ENCODE results near the gene TMEM37. TPM values are rescaled to one million over a fixed set of nuclear protein-coding genes. Genes with fewer than 3 reads are reported as not detected.

TMEM37 gene
- total RNA-seq, 1 experiment from 2014 or later, result not detected

GRCh38 chr2:119453972-119454593, 22.4 kb downstream of the TMEM37 start:
- DNase-seq (ENCODE audit: low read depth), result no peak

- no peak for DNase-seq (ENCODE audit: low read depth)
These were observed 23.5 kb downstream of the TMEM37 start for GRCh38 chr2:119455066-119455718.

- no peak for DNase-seq (ENCODE audit: low read depth)
These were observed 28.4 kb downstream of the TMEM37 start for GRCh38 chr2:119460076-119460475.

- DNase-seq (ENCODE audit: low read depth), result no peak
These were observed 30.2 kb downstream of the TMEM37 start for GRCh38 chr2:119461811-119462210.

GRCh38 chr2:119462574-119462973, 30.9 kb downstream of the TMEM37 start:
- DNase-seq (ENCODE audit: low read depth), result no peak

GRCh38 chr2:119463136-119463535, 31.5 kb downstream of the TMEM37 start:
- DNase-seq (ENCODE audit: low read depth), result no peak

- DNase-seq (ENCODE audit: low read depth), result peak; percentile 29
These were observed 32.3 kb downstream of the TMEM37 start for GRCh38 chr2:119463990-119464389.

- no peak for DNase-seq (ENCODE audit: low read depth)
These were observed 33.3 kb downstream of the TMEM37 start for GRCh38 chr2:119464981-119465380.

- DNase-seq (ENCODE audit: low read depth), result no peak
These were observed 34.0 kb downstream of the TMEM37 start for GRCh38 chr2:119465687-119466086.

- DNase-seq (ENCODE audit: low read depth), result no peak
These were observed 34.7 kb downstream of the TMEM37 start for GRCh38 chr2:119466373-119466772.

- DNase-seq (ENCODE audit: low read depth), result peak; percentile 36
These were observed 36.7 kb downstream of the TMEM37 start for GRCh38 chr2:119468154-119468955.

- no peak for DNase-seq (ENCODE audit: low read depth)
These were observed 37.5 kb downstream of the TMEM37 start for GRCh38 chr2:119469131-119469530.

GRCh38 chr2:119469661-119470297, 38.1 kb downstream of the TMEM37 start:
- no peak for DNase-seq (ENCODE audit: low read depth)

GRCh38 chr2:119472749-119473148, 41.1 kb downstream of the TMEM37 start:
- no peak for DNase-seq (ENCODE audit: low read depth)

GRCh38 chr2:119473621-119474370, 42.1 kb downstream of the TMEM37 start:
- no peak for DNase-seq (ENCODE audit: low read depth)

- DNase-seq (ENCODE audit: low read depth), result no peak
These were observed 42.9 kb downstream of the TMEM37 start for GRCh38 chr2:119474371-119475224.

GRCh38 chr2:119475225-119475856, 43.7 kb downstream of the TMEM37 start:
- no peak for DNase-seq (ENCODE audit: low read depth)

- no peak for DNase-seq (ENCODE audit: low read depth)
These were observed 44.2 kb downstream of the TMEM37 start for GRCh38 chr2:119475857-119476244.

GRCh38 chr2:119476301-119477112, 44.9 kb downstream of the TMEM37 start:
- DNase-seq (ENCODE audit: low read depth), result peak; percentile 42
